Caco-2 (cell line): ENCODE data around the gene CHD9NB. TPM values are rescaled to one million over a fixed set of nuclear protein-coding genes. Genes with fewer than 3 reads are reported as not detected.

Source experiments
- BruUV-seq: library from RNA; stranded (reverse); fragments of 400-500 nt; replicated peaks from 2 replicates; lab custom pipeline; 2021; lab: Mats Ljungman, UMichigan
- CTCF ChIA-PET: fragments of 300-600 bp; sonication (Branson Sonifier 250); formaldehyde crosslinking; loops from one replicate; lab custom pipeline; 2022; ENCODE audit warnings: antibody characterized with exemption; lab: Charles Lee
- POLR2A ChIA-PET: fragments of 300-600 bp; sonication (Branson Sonifier 250); formaldehyde crosslinking; loops from one replicate; lab custom pipeline; 2022; ENCODE audit warnings: antibody characterized with exemption; lab: Charles Lee
- DNase-seq, 2 experiments: peaks; one replicate each; pipeline versions ENCODE4 v3.0.0 to v3.0.0-alpha.2; 2020 to 2022
- H3K27me3 ChIP-seq: replicated peaks from 2 replicates; pipeline ENCODE4 v1.6.0; 2011; ENCODE audit warnings: low read length; ENCODE audit not compliant: control insufficient read depth, insufficient read depth
- H3K36me3 ChIP-seq: 2 replicates; pipeline ENCODE4 v1.5.1; 2011; ENCODE audit warnings: low read length; ENCODE audit not compliant: control insufficient read depth, insufficient read depth
- H3K4me1 ChIP-seq: fragments of 250-450 bp; sonication (Bioruptor Pico); 2 replicates; pipeline ENCODE4 v1.5.1; 2020; ENCODE audit warnings: mild to moderate bottlenecking
- H3K4me3 ChIP-seq: 2 replicates; pipeline ENCODE4 v1.5.1; 2011; ENCODE audit warnings: low read depth, mild to moderate bottlenecking, control low read depth, low read length
- H3K9me3 ChIP-seq: fragments of 250-450 bp; sonication (Bioruptor Pico); 2 replicates; pipeline ENCODE4 v1.5.1; 2020; ENCODE audit warnings: mild to moderate bottlenecking, moderate library complexity
- H3K27ac Mint-ChIP-seq: one replicate; pipeline ENCODE4 v1.8.0; 2022; ENCODE audit warnings: mixed read lengths; ENCODE audit not compliant: unreplicated experiment
- H3K27me3 Mint-ChIP-seq: one replicate; pipeline ENCODE4 v1.8.0; 2022; ENCODE audit warnings: mixed read lengths; ENCODE audit not compliant: insufficient read depth, unreplicated experiment
- H3K36me3 Mint-ChIP-seq: one replicate; pipeline ENCODE4 v1.8.0; 2022; ENCODE audit warnings: mild to moderate bottlenecking, mixed read lengths; ENCODE audit not compliant: insufficient read depth, unreplicated experiment
- H3K4me1 Mint-ChIP-seq: one replicate; pipeline ENCODE4 v1.8.0; 2022; ENCODE audit warnings: low read depth, mixed read lengths; ENCODE audit not compliant: unreplicated experiment
- H3K4me3 Mint-ChIP-seq: one replicate; pipeline ENCODE4 v1.8.0; 2022; ENCODE audit warnings: mild to moderate bottlenecking, moderate library complexity, mixed read lengths; ENCODE audit not compliant: unreplicated experiment
- H3K9me3 Mint-ChIP-seq: one replicate; pipeline ENCODE4 v1.8.0; 2022; ENCODE audit warnings: mixed read lengths; ENCODE audit not compliant: unreplicated experiment
- CTCF ChIP-seq, 2 experiments: fragments of 200-600 bp in 1 of 2; IDR thresholded peaks; 1 replicate in 1 of 2; 2 replicates in 1 of 2; pipeline versions ENCODE4 v1.5.1 to v1.8.0; 2011 to 2022; ENCODE audit warnings: antibody characterized with exemption in 1 of 2, control low read depth in 1 of 2, inconsistent platforms in 1 of 2, low read depth in 1 of 2, low read length in 1 of 2, mild to moderate bottlenecking in 1 of 2, moderate library complexity in 1 of 2; ENCODE audit not compliant: insufficient read depth in 1 of 2, severe bottlenecking in 1 of 2, unreplicated experiment in 1 of 2
- intact Hi-C: fragments of 100-400 bp; cut with micrococcal nuclease; formaldehyde crosslinking; loops from one replicate; pipeline ENCODE4 v1.10.0; 2022; ENCODE audit not compliant: unreplicated experiment
- total RNA-seq: library from RNA; stranded (reverse); gene quantifications from 2 replicates; pipeline ENCODE4 v1.2.3, GENCODE V29; 2022

CHD9NB gene
- total RNA-seq, 1 experiment from 2014 or later = not detected

DNA sequence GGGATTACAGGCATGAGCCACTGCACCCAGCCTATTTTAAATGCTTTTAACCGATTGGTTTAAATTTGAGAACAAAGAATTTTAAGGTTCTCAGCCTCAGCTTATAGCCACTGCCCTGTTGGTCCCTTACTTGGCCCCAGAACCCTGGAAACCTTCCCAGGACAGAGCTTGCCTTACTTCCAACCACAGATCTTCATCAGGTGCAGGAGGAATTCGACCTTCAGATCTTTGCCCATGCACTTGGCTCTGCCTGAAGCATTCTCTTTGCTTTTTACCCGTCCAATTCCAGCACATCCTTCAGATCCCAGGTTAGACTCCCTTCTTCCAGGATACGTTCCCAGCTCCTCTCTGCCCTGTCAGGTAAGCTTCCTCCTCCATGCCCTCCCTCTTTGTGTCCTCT is 29.8 kb upstream of the CHD9NB start:
- no peaks in the 10 kb centered on the region for H3K27me3 ChIP-seq
- no peak for TF ChIP-seq CTCF (IDR thresholded peaks at IDR 0.05; ENCODE audit: insufficient read depth in 1 of 2, low read depth in 1 of 2, low read length in 1 of 2, severe bottlenecking in 1 of 2, unreplicated experiment in 1 of 2)
- no TSS peak for BruUV-seq
- Mint-ChIP-seq H3K9me3 (peaks cover 11% of the 10 kb centered on the region), H3K4me3 (no peak overlapping the region), H3K36me3 (no peaks in the 10 kb centered on the region), H3K27ac (no peak overlapping the region), H3K4me1 (no peaks in the 10 kb centered on the region), H3K27me3 (no peaks in the 10 kb centered on the region)
- peaks cover 7% of the 10 kb centered on the region; the same call in 1 of the 2 replicates for H3K9me3 ChIP-seq
- ChIA-PET CTCF (no interaction called here), POLR2A (no interaction called here)
- no peaks in the 10 kb centered on the region for H3K4me1 ChIP-seq
- no peak for DNase-seq
- no peak overlapping the region for H3K4me3 ChIP-seq
- intact Hi-C loops = no loop called here
- H3K36me3 ChIP-seq = no peaks in the 10 kb centered on the region; the same call in 1 of the 2 replicates

GRCh38 chr16:53081686-53082407 is 29.1 kb upstream of the CHD9NB start:
- intact Hi-C loops = no loop called here
- ChIA-PET CTCF (no interaction called here), POLR2A (no interaction called here)
- Mint-ChIP-seq H3K9me3 (peaks cover 11% of the 10 kb centered on the region), H3K4me1 (no peaks in the 10 kb centered on the region), H3K36me3 (no peaks in the 10 kb centered on the region), H3K27me3 (no peaks in the 10 kb centered on the region), H3K4me3 (no peak overlapping the region), H3K27ac (no peak overlapping the region)
- H3K36me3 ChIP-seq = no peaks in the 10 kb centered on the region; the same call in 1 of the 2 replicates
- no peaks in the 10 kb centered on the region for H3K27me3 ChIP-seq
- H3K9me3 ChIP-seq = peaks cover 7% of the 10 kb centered on the region; the same call in 1 of the 2 replicates
- H3K4me1 ChIP-seq = no peaks in the 10 kb centered on the region
- TF ChIP-seq CTCF (IDR thresholded peaks at IDR 0.05; ENCODE audit: insufficient read depth in 1 of 2, low read depth in 1 of 2, low read length in 1 of 2, severe bottlenecking in 1 of 2, unreplicated experiment in 1 of 2) = no peak
- no TSS peak for BruUV-seq
- H3K4me3 ChIP-seq = no peak overlapping the region
- DNase-seq = no peak

- Mint-ChIP-seq H3K36me3 (peaks cover 5% of the 10 kb centered on the region), H3K4me3 (no peak overlapping the region), H3K9me3 (peaks cover 11% of the 10 kb centered on the region), H3K4me1 (no peaks in the 10 kb centered on the region), H3K27me3 (no peaks in the 10 kb centered on the region), H3K27ac (no peak overlapping the region)
- ChIA-PET POLR2A (no interaction called here), CTCF (no interaction called here)
- BruUV-seq = no TSS peak
- DNase-seq = no peak
- TF ChIP-seq CTCF (IDR thresholded peaks at IDR 0.05; ENCODE audit: insufficient read depth in 1 of 2, low read depth in 1 of 2, low read length in 1 of 2, severe bottlenecking in 1 of 2, unreplicated experiment in 1 of 2) = no peak
- intact Hi-C loops = no loop called here
- Histone ChIP-seq H3K4me3 (no peak overlapping the region), H3K4me1 (no peaks in the 10 kb centered on the region), H3K27me3 (no peaks in the 10 kb centered on the region), H3K36me3 (no peaks in the 10 kb centered on the region; the same call in 1 of the 2 replicates), H3K9me3 (peaks cover 8% of the 10 kb centered on the region)
These were observed 28.3 kb upstream of the CHD9NB start for GRCh38 chr16:53081032-53081424.
